Kidney epithelial cell (primary cell): ENCODE measurements around the gene LRRC8E. TPM values are rescaled to one million over a fixed set of nuclear protein-coding genes. Genes with fewer than 3 reads are reported as not detected.
"Not testable (repeated sequence)": the region's sequence is repeated elsewhere in the genome, so short reads cannot be mapped to it uniquely, and the experiment has no call there.

Source experiments
- DNase-seq: peaks from one replicate; pipeline ENCODE4 v3.0.0-alpha.2; 2010; ENCODE audit warnings: low read depth
- H3K27me3 ChIP-seq: 2 replicates; pipeline ENCODE4 v1.6.0; 2011; ENCODE audit warnings: low read length; ENCODE audit not compliant: control insufficient read depth, insufficient read depth
- H3K36me3 ChIP-seq: 2 replicates; pipeline ENCODE4 v1.5.1; 2011; ENCODE audit warnings: low read length; ENCODE audit not compliant: control insufficient read depth, insufficient read depth
- H3K4me3 ChIP-seq: 2 replicates; pipeline ENCODE4 v1.5.1; 2011; ENCODE audit warnings: low read depth, mild to moderate bottlenecking, control low read depth, low read length
- CTCF ChIP-seq: IDR thresholded peaks from 2 replicates; pipeline ENCODE4 v1.5.1; 2011; ENCODE audit warnings: mild to moderate bottlenecking, moderate library complexity, low read length, control low read depth, inconsistent platforms; ENCODE audit not compliant: insufficient read depth, poor library complexity, severe bottlenecking
- total RNA-seq: library from RNA; depleted of rRNA; stranded (reverse); fragments of >200 nt; gene quantifications from 2 replicates; pipeline ENCODE4 v1.2.3, GENCODE V29; 2015

The LRRC8E gene
- total RNA-seq, 1 donor from 2014 or later = 11.6 TPM

GRCh38 chr19:7914598-7915045 lies 26.3 kb downstream of the LRRC8E start, which contains the start of gene TGFBR3L:
TGFBR3L (plus strand) TSS chr19:7914830.
- no peak for TF ChIP-seq CTCF
- no peak within 1 kb of the TSS for H3K4me3 ChIP-seq
- no peak for DNase-seq

DNA sequence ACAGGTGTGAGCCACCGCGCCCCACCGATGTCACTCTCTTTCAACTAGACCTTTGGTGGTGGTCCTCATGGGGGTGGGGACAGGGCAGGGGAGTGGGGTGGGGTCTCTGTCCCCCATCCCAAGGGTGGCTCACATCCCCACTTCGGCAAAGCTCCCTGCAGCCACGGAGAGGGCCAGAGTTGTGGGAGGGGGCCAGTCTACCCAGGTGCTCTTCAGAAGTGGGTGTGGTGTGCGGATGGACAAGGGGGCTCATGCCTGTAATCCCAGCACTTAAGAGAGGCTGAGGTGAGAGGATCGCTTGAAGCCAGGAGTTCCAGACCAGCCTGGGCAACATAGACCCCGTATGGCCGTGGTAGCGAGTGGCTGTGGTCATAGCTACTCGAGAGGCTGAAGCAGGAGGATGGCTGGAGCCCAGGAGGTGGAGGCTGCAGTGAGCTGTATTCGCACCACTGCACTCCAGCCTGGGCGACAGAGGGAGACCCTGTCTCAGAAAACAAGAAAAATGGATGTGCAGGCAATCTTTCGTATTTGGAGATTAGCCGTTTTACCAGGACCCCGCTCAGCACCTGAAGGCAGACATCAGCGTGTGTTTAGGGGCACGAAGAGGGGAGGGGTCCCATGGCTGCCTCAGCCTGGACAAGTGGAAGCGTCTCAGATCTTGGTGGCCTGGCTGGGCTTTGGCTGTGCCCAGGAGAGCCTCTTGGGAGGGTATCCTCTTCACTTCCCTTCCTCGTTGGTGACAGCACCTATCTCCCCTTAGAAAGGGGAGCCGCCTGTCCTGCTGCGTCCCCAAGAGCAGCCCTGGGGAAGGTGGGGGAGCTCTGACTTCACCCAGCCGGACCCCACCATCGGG lies 27.2 kb downstream of the LRRC8E start:
- H3K27me3 ChIP-seq = peaks cover 32% of the 10 kb centered on the region
- no peak overlapping the region for H3K4me3 ChIP-seq
- no peaks in the 10 kb centered on the region for H3K36me3 ChIP-seq
- no peak for DNase-seq
- no peak for TF ChIP-seq CTCF

More at GRCh38 chr19:7914598-7915045, 26.3 kb downstream of the LRRC8E start, which contains the start of gene TGFBR3L:
- Histone ChIP-seq H3K27me3 (peaks cover 32% of the 10 kb centered on the region), H3K36me3 (no peaks in the 10 kb centered on the region)

DNA sequence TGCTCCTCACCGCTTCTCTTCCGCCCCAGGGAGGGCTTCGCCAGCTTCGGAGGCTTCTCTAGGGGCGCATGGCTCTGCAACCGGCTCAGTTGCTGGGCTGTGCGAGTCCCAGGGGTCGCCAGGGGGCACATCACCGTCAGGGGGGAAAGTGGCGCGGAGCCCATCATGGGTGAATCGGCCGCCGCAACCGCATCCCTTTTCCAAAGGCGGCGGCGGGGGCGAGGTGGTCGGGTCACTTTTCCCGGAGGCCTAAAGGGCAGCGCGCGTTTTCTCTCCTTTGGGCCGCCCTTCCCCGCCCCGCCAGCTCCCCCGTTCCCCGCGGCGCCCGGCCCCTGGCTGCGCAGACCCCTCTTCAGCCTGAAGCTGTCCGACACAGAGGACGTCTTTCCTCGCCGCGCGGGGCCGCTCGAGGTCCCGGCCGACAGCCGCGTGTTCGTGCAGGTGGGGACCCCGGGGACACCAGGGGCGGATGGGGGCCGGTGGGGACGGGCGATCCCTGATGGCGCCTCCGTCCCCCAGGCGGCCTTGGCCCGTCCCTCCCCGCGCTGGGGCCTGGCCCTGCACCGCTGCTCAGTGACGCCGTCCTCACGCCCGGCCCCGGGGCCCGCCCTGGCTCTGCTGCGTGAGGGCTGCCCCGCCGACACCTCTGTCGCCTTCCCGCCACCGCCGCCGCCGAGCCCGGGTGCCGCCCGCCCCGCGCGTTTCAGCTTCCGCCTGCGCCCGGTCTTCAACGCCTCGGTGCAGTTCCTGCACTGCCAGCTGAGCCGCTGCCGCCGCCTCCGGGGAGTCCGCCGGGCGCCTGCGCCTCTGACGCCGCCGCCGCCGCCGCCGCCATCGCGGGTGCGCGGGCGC lies 28.0 kb downstream of the LRRC8E start:
- DNase-seq = no peak
- Histone ChIP-seq H3K27me3 (peaks cover 32% of the 10 kb centered on the region), H3K4me3 (peak overlapping the region; percentile 32), H3K36me3 (no peaks in the 10 kb centered on the region)
- no peak for TF ChIP-seq CTCF

- H3K27me3 ChIP-seq = peaks cover 32% of the 10 kb centered on the region
- DNase-seq = no peak
- H3K36me3 ChIP-seq = no peaks in the 10 kb centered on the region
- H3K4me3 ChIP-seq = peak overlapping the region; percentile 10
- no peak for TF ChIP-seq CTCF
These were observed 28.6 kb downstream of the LRRC8E start for GRCh38 chr19:7916955-7917266.

DNA sequence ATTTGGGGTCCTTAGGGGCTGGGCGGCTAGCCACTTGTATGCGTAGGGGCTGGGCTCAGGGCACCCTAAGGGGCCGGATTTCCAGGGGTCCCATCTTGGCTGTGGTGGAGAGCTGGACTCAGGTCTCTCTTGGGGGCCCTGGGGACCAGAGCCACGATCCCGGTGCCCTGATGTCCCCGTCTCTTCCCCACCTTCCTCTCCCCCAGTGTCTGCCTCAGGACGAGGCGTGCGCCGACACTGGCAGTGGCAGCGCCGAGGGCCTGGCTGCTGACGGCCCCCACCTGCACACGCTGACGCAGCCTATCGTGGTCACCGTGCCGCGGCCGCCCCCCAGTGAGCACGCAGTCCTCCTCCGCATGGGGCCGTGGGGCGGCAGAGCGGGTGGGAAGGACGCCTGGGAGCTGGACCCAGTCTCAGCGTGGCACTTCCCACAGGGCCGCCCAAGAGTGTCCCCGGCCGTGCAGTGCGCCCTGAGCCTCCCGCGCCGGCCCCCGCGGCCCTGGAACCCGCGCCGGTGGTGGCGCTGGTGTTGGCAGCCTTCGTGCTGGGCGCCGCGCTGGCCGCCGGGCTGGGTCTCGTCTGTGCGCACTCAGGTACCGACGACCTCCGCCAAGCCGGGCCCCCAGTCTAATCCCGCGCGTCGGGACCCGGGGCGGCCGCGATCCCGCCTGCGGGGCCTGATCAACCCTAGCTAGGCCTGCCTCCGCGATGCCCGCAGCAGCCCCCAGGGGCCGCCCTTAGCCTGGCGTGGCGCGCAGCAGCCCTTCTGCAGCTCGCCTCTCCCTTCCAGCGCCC lies 29.2 kb downstream of the LRRC8E start:
- H3K4me3 ChIP-seq = peak overlapping the region; percentile 10
- DNase-seq = no peak
- TF ChIP-seq CTCF = peak; percentile 55
- peaks cover 32% of the 10 kb centered on the region for H3K27me3 ChIP-seq
- H3K36me3 ChIP-seq = no peaks in the 10 kb centered on the region

- not testable (repeated sequence) for DNase-seq, H3K4me3 ChIP-seq, H3K36me3 ChIP-seq
- H3K27me3 ChIP-seq = peaks cover 32% of the 10 kb centered on the region
These were observed 29.8 kb downstream of the LRRC8E start for GRCh38 chr19:7918062-7918614.
